CD14-positive monocyte (primary cell): Measurements from ENCODE around the gene SSR4. TPM values are rescaled to one million over a fixed set of nuclear protein-coding genes. Genes with fewer than 3 reads are reported as not detected.

Source experiments
- DNase-seq, 3 donors: peaks; one replicate each; pipeline ENCODE4 v3.0.0-alpha.2; 2011 to 2022
- H2AFZ ChIP-seq: 2 replicates; pipeline ENCODE4 v1.6.0; 2012; ENCODE audit warnings: mild to moderate bottlenecking, low read depth, low read length, inconsistent platforms; ENCODE audit not compliant: insufficient read depth, poor library complexity, severe bottlenecking
- H3K27ac ChIP-seq, 2 donors: 1 replicate in 1 of 2; 2 replicates in 1 of 2; pipeline ENCODE4 v1.5.1; 2012 to 2013; ENCODE audit warnings: low read length in 2 of 2, control low read depth in 1 of 2, inconsistent platforms in 1 of 2, low read depth in 1 of 2, mild to moderate bottlenecking in 1 of 2
- H3K27me3 ChIP-seq, 2 donors: one replicate each; pipeline versions ENCODE4 v1.6.0 to v1.6.1; 2011 to 2013; ENCODE audit warnings: low read length in 2 of 2; ENCODE audit not compliant: control insufficient read depth in 2 of 2, insufficient read depth in 2 of 2
- H3K36me3 ChIP-seq, 2 donors: replicated peaks in 1 of 2; 1 replicate in 1 of 2; 2 replicates in 1 of 2; pipeline versions ENCODE4 v1.5.1 to v1.6.1; 2012 to 2013; ENCODE audit warnings: low read length in 2 of 2, control low read depth in 1 of 2, inconsistent platforms in 1 of 2, mild to moderate bottlenecking in 1 of 2; ENCODE audit not compliant: insufficient read depth in 2 of 2, control insufficient read depth in 1 of 2
- H3K4me1 ChIP-seq, 2 donors: 1 replicate in 1 of 2; 2 replicates in 1 of 2; pipeline versions ENCODE4 v1.5.1 to v1.6.1; 2012 to 2013; ENCODE audit warnings: low read length in 2 of 2, control low read depth in 1 of 2, inconsistent platforms in 1 of 2, mild to moderate bottlenecking in 1 of 2, moderate library complexity in 1 of 2; ENCODE audit not compliant: insufficient read depth in 2 of 2, control insufficient read depth in 1 of 2
- H3K4me2 ChIP-seq: replicated peaks from 2 replicates; pipeline ENCODE3; 2012; ENCODE audit warnings: low read length, moderate library complexity, mild to moderate bottlenecking; ENCODE audit not compliant: poor library complexity, severe bottlenecking; ENCODE audit errors: extremely low read depth
- H3K4me3 ChIP-seq, 3 experiments: fragments of 200-600 bp in 1 of 3; sonication (generic) in 1 of 3; replicated peaks in 1 of 3; 1 replicate in 2 of 3; 2 replicates in 1 of 3; pipeline ENCODE4 v1.5.1; 2011 to 2013; ENCODE audit warnings: low read length in 3 of 3, mild to moderate bottlenecking in 3 of 3, control low read depth in 2 of 3, low read depth in 2 of 3, inconsistent platforms in 1 of 3, moderate library complexity in 1 of 3
- H3K79me2 ChIP-seq: 2 replicates; pipeline ENCODE4 v1.6.0; 2012; ENCODE audit warnings: mild to moderate bottlenecking, control low read depth, inconsistent platforms, low read length, moderate library complexity; ENCODE audit not compliant: insufficient read depth
- H3K9ac ChIP-seq: 2 replicates; pipeline ENCODE4 v1.6.0; 2017; ENCODE audit warnings: low read length, mild to moderate bottlenecking; ENCODE audit not compliant: insufficient read depth, poor library complexity, severe bottlenecking
- H3K9me3 ChIP-seq, 2 donors: replicated peaks in 1 of 2; 1 replicate in 1 of 2; 2 replicates in 1 of 2; pipeline versions ENCODE4 v1.5.1 to v1.6.1; 2012 to 2013; ENCODE audit warnings: low read length in 2 of 2, control low read depth in 1 of 2; ENCODE audit not compliant: control insufficient read depth in 1 of 2, insufficient read depth in 1 of 2
- H4K20me1 ChIP-seq: 2 replicates; pipeline ENCODE4 v1.6.0; 2012; ENCODE audit warnings: mild to moderate bottlenecking, low read length, control low read depth, moderate library complexity; ENCODE audit not compliant: insufficient read depth
- H3K27ac Mint-ChIP-seq, 7 donors: one replicate each; pipeline ENCODE4 v1.8.0; 2020; ENCODE audit warnings: mild to moderate bottlenecking in 7 of 7, mixed read lengths in 7 of 7, moderate library complexity in 6 of 7, inconsistent platforms in 2 of 7
- H3K27me3 Mint-ChIP-seq, 3 donors: one replicate each; pipeline ENCODE4 v1.8.0; 2021 to 2022; ENCODE audit warnings: low read depth in 3 of 3, mild to moderate bottlenecking in 3 of 3, mixed read lengths in 3 of 3, moderate library complexity in 3 of 3, inconsistent platforms in 1 of 3
- H3K36me3 Mint-ChIP-seq, 2 donors: one replicate each; pipeline ENCODE4 v1.8.0; 2020; ENCODE audit warnings: mixed read lengths in 2 of 2, inconsistent platforms in 1 of 2, mild to moderate bottlenecking in 1 of 2
- H3K4me1 Mint-ChIP-seq: one replicate; pipeline ENCODE4 v1.8.0; 2020; ENCODE audit warnings: mild to moderate bottlenecking, mixed read lengths
- H3K4me3 Mint-ChIP-seq, 2 donors: one replicate each; pipeline ENCODE4 v1.8.0; 2020; ENCODE audit warnings: mild to moderate bottlenecking in 2 of 2, mixed read lengths in 2 of 2, moderate library complexity in 1 of 2
- H3K9me3 Mint-ChIP-seq, 7 donors: one replicate each; pipeline ENCODE4 v1.8.0; 2020 to 2022; ENCODE audit warnings: mixed read lengths in 7 of 7, mild to moderate bottlenecking in 6 of 7, moderate library complexity in 6 of 7, inconsistent platforms in 2 of 7
- WGBS: methylation state at CpG from one replicate; pipeline ENCODE4 v1.1.5; 2013; ENCODE audit warnings: missing lambda C conversion rate; ENCODE audit not compliant: insufficient coverage; 5-methylcytosine and 5-hydroxymethylcytosine counted together
- intact Hi-C, 2 donors: fragments of 100-400 bp; cut with micrococcal nuclease; formaldehyde crosslinking; loops; one replicate each; pipeline versions ENCODE4 v1.15.0 to v1.15.1; 2023
- polyA plus RNA-seq, 3 donors: library from polyadenylated mRNA; depleted of rRNA in 1 of 3; unstranded in 2 of 3; stranded (reverse) in 1 of 3; fragments of 300-500 nt in 2 of 3; fragments of >200 nt in 1 of 3; fragmentation: Illumina TruSeq in 2 of 3; gene quantifications; 1 replicate in 2 of 3; 2 replicates in 1 of 3; pipeline ENCODE4 v1.2.3, GENCODE V29; 2012 to 2021
- TF ChIP-seq, protein P1 (sequence below): fragments of 200-600 bp; IDR thresholded peaks from one replicate; pipeline ENCODE4 v1.8.0; 2022; ENCODE audit warnings: antibody characterized with exemption, mild to moderate bottlenecking

Gene SSR4
- polyA plus RNA-seq, 3 donors = 201 to 419 (median 362) TPM

DNA sequence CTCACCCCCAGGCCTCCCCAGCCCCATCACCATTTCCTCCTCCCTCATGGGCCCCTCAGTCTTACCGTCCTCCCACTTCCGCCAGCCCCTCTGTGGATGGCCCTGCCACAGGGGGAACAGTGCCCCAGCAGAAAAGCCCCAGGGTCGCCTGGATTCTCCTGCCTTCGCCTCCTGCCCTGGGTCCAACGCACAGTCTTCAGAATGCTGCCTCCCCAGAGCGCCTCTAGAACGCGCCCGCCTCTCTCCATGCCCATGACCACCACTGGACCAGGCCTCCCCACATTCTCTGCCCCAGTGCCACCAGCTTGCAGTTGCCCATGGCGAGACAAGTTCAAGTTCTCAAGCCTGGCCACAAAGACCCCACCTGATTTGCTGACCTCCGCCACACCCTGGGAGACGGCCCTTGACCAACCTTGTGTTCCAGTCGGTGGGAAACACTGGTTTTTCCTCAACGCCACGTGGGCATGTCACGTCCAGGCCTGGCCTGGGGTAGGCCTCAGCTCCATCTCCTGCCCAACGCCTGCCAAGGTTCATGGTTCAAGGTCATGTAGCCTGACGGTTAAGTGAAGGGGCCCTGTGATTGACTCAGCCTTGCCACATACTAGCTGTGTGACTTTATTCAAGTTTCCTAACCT lies 31.1 kb upstream of the SSR4 start:
- peaks cover 18% of the 10 kb centered on the region for H3K4me1 Mint-ChIP-seq
- no peak overlapping the region for H3K4me3 Mint-ChIP-seq
- peaks cover 0 to 5% of the 10 kb centered on the region in 2 donors for H3K4me1 ChIP-seq
- H3K36me3 Mint-ChIP-seq = no peaks in the 10 kb centered on the region
- no peak overlapping the region for H3K27ac ChIP-seq
- intact Hi-C loops = loop anchor here (5.0 to 10.0 kb wide), 3 partner anchors 161 to 191 kb away; partner anchors contain the start of gene ARHGAP4 (in 1 of the 2)
- no peak overlapping the region for H3K4me2 ChIP-seq
- H3K27me3 ChIP-seq = no peaks in the 10 kb centered on the region
- H3K27me3 Mint-ChIP-seq = peaks cover 0 to 20% (median 16%) of the 10 kb centered on the region in 3 donors
- no peak overlapping the region for H3K9ac ChIP-seq
- H3K4me3 ChIP-seq = no peak overlapping the region
- H4K20me1 ChIP-seq = no peaks in the 10 kb centered on the region
- no peaks in the 10 kb centered on the region for H3K79me2 ChIP-seq
- no peaks in the 10 kb centered on the region for H3K9me3 ChIP-seq
- no peaks in the 10 kb centered on the region for H3K36me3 ChIP-seq
- no peak overlapping the region for H3K27ac Mint-ChIP-seq
- H2AFZ ChIP-seq = no peak overlapping the region
- DNase-seq = no peak
- 96% methylated on average over 14 of the region's 18 CpGs for WGBS
- peaks cover 0 to 3% (median 0%) of the 10 kb centered on the region in 7 donors for H3K9me3 Mint-ChIP-seq
- TF ChIP-seq, protein P1, sequence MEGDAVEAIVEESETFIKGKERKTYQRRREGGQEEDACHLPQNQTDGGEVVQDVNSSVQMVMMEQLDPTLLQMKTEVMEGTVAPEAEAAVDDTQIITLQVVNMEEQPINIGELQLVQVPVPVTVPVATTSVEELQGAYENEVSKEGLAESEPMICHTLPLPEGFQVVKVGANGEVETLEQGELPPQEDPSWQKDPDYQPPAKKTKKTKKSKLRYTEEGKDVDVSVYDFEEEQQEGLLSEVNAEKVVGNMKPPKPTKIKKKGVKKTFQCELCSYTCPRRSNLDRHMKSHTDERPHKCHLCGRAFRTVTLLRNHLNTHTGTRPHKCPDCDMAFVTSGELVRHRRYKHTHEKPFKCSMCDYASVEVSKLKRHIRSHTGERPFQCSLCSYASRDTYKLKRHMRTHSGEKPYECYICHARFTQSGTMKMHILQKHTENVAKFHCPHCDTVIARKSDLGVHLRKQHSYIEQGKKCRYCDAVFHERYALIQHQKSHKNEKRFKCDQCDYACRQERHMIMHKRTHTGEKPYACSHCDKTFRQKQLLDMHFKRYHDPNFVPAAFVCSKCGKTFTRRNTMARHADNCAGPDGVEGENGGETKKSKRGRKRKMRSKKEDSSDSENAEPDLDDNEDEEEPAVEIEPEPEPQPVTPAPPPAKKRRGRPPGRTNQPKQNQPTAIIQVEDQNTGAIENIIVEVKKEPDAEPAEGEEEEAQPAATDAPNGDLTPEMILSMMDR = no peak

DNA sequence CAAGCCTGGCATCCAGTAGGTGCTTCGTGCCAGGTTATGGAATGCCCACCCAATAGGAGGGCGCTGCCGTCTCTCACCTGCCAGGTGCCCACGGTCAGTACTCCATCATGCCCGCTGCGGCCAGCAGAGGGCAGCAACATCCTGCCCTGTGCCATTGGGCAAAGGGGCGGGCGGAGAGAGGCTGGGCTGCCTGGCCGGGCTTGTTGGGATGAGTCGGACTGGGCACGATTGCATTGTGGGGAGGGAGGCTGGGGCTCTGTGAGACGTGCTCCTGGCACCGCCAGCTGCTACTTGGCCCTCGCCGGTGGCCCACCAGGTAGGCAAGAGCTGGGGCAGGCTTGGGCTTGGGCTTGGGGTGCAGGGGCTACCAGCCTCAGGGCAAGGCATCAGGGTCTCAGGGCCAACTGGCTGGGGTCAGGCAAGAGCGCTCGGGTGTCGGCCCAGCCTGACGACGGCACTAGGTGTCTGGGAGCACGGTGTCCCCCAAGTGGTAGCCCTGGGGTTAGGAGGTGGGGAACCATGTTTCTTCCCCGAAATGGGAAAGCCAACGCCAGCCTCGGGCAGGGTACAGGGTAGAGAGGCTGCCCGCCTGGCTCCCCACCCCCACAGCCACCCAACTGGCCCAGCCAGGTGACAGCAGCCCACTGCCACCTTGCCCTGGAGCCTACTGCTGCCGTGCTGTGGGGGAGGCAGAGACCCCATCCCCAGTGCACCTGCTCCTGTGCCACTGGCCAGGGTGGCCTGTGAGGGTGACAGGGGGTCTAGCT lies 30.3 kb upstream of the SSR4 start, which contains the start of gene PLXNB3:
TSS of gene PLXNB3 (plus strand) at position 261 of the 767 bp plus-strand sequence. CDS start 1,287 bp downstream, outside the sequence.
- intact Hi-C loops = loop anchor here (5.0 to 10.0 kb wide), 3 partner anchors 161 to 191 kb away; partner anchors contain the start of gene ARHGAP4 (in 1 of the 2)
- TF ChIP-seq, protein P1 = peak; percentile 72
- no peak within 1 kb of the TSS for H2AFZ ChIP-seq

More for the DNA sequence above, 30.3 kb upstream of the SSR4 start, which contains the start of gene PLXNB3:
- H3K4me3 Mint-ChIP-seq = no peak within 1 kb of the TSS
- no peaks in the 10 kb centered on the region for H3K79me2 ChIP-seq
- peak; percentile 52 to 66 (median 59) for DNase-seq
- no peak within 1 kb of the TSS for H3K4me2 ChIP-seq
- H3K4me1 ChIP-seq = peaks cover 0 to 5% of the 10 kb centered on the region in 2 donors
- H3K27ac ChIP-seq = no peak within 1 kb of the TSS
- no peaks in the 10 kb centered on the region for H3K36me3 ChIP-seq
- WGBS = 12% methylated on average over 10 of the region's 26 CpGs
- H3K4me1 Mint-ChIP-seq = peaks cover 14% of the 10 kb centered on the region
- H3K27me3 Mint-ChIP-seq = peaks cover 1 to 23% (median 16%) of the 10 kb centered on the region in 3 donors
- no peaks in the 10 kb centered on the region for H3K9me3 ChIP-seq
- H3K9me3 Mint-ChIP-seq = peaks cover 0 to 3% (median 0%) of the 10 kb centered on the region in 7 donors
- no peak within 1 kb of the TSS for H3K4me3 ChIP-seq
- H3K9ac ChIP-seq = no peak within 1 kb of the TSS
- no peaks in the 10 kb centered on the region for H4K20me1 ChIP-seq
- H3K27ac Mint-ChIP-seq = no peak within 1 kb of the TSS
- H3K27me3 ChIP-seq = no peaks in the 10 kb centered on the region
- H3K36me3 Mint-ChIP-seq = no peaks in the 10 kb centered on the region
